ENCODE data around the gene PDGFA. TPM values are rescaled to one million over a fixed set of nuclear protein-coding genes. Genes with fewer than 3 reads are reported as not detected.

Gene PDGFA
- total RNA-seq, 4 donors from 2014 or later: 20.9 to 35.1 (median 33.6) TPM

GRCh38 chr7:545470-545869 lies 25.8 kb upstream of the PDGFA start:
- Histone ChIP-seq H3K4me1 (no peaks in the 10 kb centered on the region), H3K27me3 (no peaks in the 10 kb centered on the region), H3K4me3 (no peak overlapping the region), H3K27ac (no peak overlapping the region), H3K36me3 (no peaks in the 10 kb centered on the region), H3K9me3 (no peaks in the 10 kb centered on the region)
- intact Hi-C loops (cut with DNase I; ENCODE audit: low total_unique reads): no loop called here
- DNase-seq: no peak
- no peak for TF ChIP-seq CTCF (IDR thresholded peaks at IDR 0.05)
- TF ChIP-seq POLR2A (IDR thresholded peaks at IDR 0.05): no peak

- intact Hi-C loops (cut with DNase I; ENCODE audit: low total_unique reads): no loop called here
- H3K27ac ChIP-seq: no peak overlapping the region
- no peaks in the 10 kb centered on the region for H3K4me1 ChIP-seq
- H3K36me3 ChIP-seq: no peaks in the 10 kb centered on the region
- no peak for DNase-seq
- H3K4me3 ChIP-seq: no peak overlapping the region
- no peak for TF ChIP-seq CTCF (IDR thresholded peaks at IDR 0.05)
- no peak for TF ChIP-seq POLR2A (IDR thresholded peaks at IDR 0.05)
- no peaks in the 10 kb centered on the region for H3K9me3 ChIP-seq
- H3K27me3 ChIP-seq: no peaks in the 10 kb centered on the region
Measured at GRCh38 chr7:544338-545221, 24.9 kb upstream of the PDGFA start.

GRCh38 chr7:543501-544337 lies 24.1 kb upstream of the PDGFA start:
- no peak for TF ChIP-seq POLR2A (IDR thresholded peaks at IDR 0.05)
- TF ChIP-seq CTCF (IDR thresholded peaks at IDR 0.05): no peak
- Histone ChIP-seq H3K4me1 (no peaks in the 10 kb centered on the region), H3K9me3 (no peaks in the 10 kb centered on the region), H3K4me3 (no peak overlapping the region), H3K27ac (peak overlapping the region in 1 of 2 donors; percentile 61), H3K27me3 (no peaks in the 10 kb centered on the region), H3K36me3 (no peaks in the 10 kb centered on the region)
- DNase-seq: no peak
- intact Hi-C loops (cut with DNase I; ENCODE audit: low total_unique reads): no loop called here

- TF ChIP-seq CTCF (IDR thresholded peaks at IDR 0.05) (no peak), POLR2A (IDR thresholded peaks at IDR 0.05) (no peak)
- Histone ChIP-seq H3K4me3 (no peak overlapping the region), H3K27me3 (no peaks in the 10 kb centered on the region), H3K4me1 (peaks cover 0 to 7% of the 10 kb centered on the region in 2 donors), H3K27ac (peak overlapping the region; percentile 31 to 61), H3K9me3 (no peaks in the 10 kb centered on the region), H3K36me3 (no peaks in the 10 kb centered on the region)
- DNase-seq: peak; percentile 43 to 47
- intact Hi-C loops (cut with DNase I; ENCODE audit: low total_unique reads): no loop called here
Measured at GRCh38 chr7:542713-543500, 23.3 kb upstream of the PDGFA start.
